GM23338 (cell line): Measurements from ENCODE around the gene ZRANB2. TPM values are rescaled to one million over a fixed set of nuclear protein-coding genes. Genes with fewer than 3 reads are reported as not detected.

Source experiments
- microRNA counts: library from miRNA; unstranded; fragments of <30 nt; microRNA quantifications from one replicate; lab custom pipeline; 2017
- microRNA-seq: library from miRNA; unstranded; fragments of <30 nt; microRNA quantifications from one replicate; pipeline ENCODE4, GENCODE V29; 2017
- polyA plus RNA-seq: library from polyadenylated mRNA; unstranded; fragments of >200 nt; fragmentation: Nextera tagmentation; extraction: Ambion mirVana; gene quantifications from 2 replicates; pipeline ENCODE4 v1.2.1, GENCODE V29; 2016
- small RNA-seq: library from RNA; depleted of rRNA; stranded (forward); fragments of <200 nt; gene quantifications from one replicate; pipeline ENCODE3, GENCODE V24; 2014; ENCODE audit warnings: low replicate concordance
- total RNA-seq: library from RNA; depleted of rRNA; stranded (reverse); fragments of >200 nt; shearing (Covaris generic); gene quantifications from 2 replicates; pipeline ENCODE4 v1.2.3, GENCODE V29; 2014; rRNA removed

The ZRANB2 gene
- total and polyA plus RNA-seq, 2 experiments from 2014 or later = 84.9 to 170 TPM

MicroRNA genes within 50 kb of the gene (microRNA counts, 767-probe panel; counts per million panel counts)
- not detected for microRNA hsa-miR-186-5p (lab: Ali Mortazavi, UCI)

Small RNA genes within 50 kb of the gene (microRNA-seq; reads per million reads assigned to microRNA genes)
- 135 reads per million, percentile 69 among the genes with 10 or more reads in this experiment for gene MIR186

Small RNA genes within 50 kb of the gene (small RNA-seq; reads per million reads assigned to genes)
- gene MIR186 = 115 reads per million, percentile 99 among the genes with 10 or more reads in this experiment

Other genes with a start within 250 kb of the ZRANB2 start
- gene PTGER3, start 33.2 kb downstream of the ZRANB2 start, total RNA-seq = 1.6 and 4.5 TPM in 2 replicates
- 0.28 and 0.45 TPM in 2 replicates for gene PTGER3, start 33.2 kb downstream of the ZRANB2 start, polyA plus RNA-seq